ENCODE data around the gene SLF2.

Gene SLF2

GRCh38 chr10:100897976-100898375 is 14.8 kb upstream of the SLF2 start:
- Histone ChIP-seq H3K4me1 (ENCODE audit: insufficient read depth, poor library complexity, severe bottlenecking) (peaks cover 11% of the 10 kb centered on the region), H3K36me3 (ENCODE audit: low read depth) (no peaks in the 10 kb centered on the region), H3K27me3 (ENCODE audit: insufficient read depth, poor library complexity, severe bottlenecking) (no peaks in the 10 kb centered on the region), H3K9me3 (ENCODE audit: severe bottlenecking) (no peaks in the 10 kb centered on the region), H3K27ac (ENCODE audit: poor library complexity, severe bottlenecking) (no peak overlapping the region), H3K4me3 (ENCODE audit: severe bottlenecking) (no peak overlapping the region)
- no peak for ATAC-seq (ENCODE audit: low read depth)
- TF ChIP-seq, protein P1, sequence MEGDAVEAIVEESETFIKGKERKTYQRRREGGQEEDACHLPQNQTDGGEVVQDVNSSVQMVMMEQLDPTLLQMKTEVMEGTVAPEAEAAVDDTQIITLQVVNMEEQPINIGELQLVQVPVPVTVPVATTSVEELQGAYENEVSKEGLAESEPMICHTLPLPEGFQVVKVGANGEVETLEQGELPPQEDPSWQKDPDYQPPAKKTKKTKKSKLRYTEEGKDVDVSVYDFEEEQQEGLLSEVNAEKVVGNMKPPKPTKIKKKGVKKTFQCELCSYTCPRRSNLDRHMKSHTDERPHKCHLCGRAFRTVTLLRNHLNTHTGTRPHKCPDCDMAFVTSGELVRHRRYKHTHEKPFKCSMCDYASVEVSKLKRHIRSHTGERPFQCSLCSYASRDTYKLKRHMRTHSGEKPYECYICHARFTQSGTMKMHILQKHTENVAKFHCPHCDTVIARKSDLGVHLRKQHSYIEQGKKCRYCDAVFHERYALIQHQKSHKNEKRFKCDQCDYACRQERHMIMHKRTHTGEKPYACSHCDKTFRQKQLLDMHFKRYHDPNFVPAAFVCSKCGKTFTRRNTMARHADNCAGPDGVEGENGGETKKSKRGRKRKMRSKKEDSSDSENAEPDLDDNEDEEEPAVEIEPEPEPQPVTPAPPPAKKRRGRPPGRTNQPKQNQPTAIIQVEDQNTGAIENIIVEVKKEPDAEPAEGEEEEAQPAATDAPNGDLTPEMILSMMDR (IDR thresholded peaks at IDR 0.05; ENCODE audit: poor library complexity, severe bottlenecking) = no peak
- DNase-seq (ENCODE audit: low spot score) = no peak

- TF ChIP-seq, protein P1 (IDR thresholded peaks at IDR 0.05; ENCODE audit: poor library complexity, severe bottlenecking) = no peak
- DNase-seq (ENCODE audit: low spot score) (no peak), ATAC-seq (ENCODE audit: low read depth) (no peak)
- no peak overlapping the region for H3K27ac ChIP-seq (ENCODE audit: poor library complexity, severe bottlenecking)
- no peaks in the 10 kb centered on the region for H3K27me3 ChIP-seq (ENCODE audit: insufficient read depth, poor library complexity, severe bottlenecking)
- no peaks in the 10 kb centered on the region for H3K36me3 ChIP-seq (ENCODE audit: low read depth)
- peaks cover 1% of the 10 kb centered on the region for H3K4me1 ChIP-seq (ENCODE audit: insufficient read depth, poor library complexity, severe bottlenecking)
- no peaks in the 10 kb centered on the region for H3K9me3 ChIP-seq (ENCODE audit: severe bottlenecking)
- no peak overlapping the region for H3K4me3 ChIP-seq (ENCODE audit: severe bottlenecking)
These were observed 13.6 kb upstream of the SLF2 start for GRCh38 chr10:100899171-100899570.

GRCh38 chr10:100901051-100901450 is 11.7 kb upstream of the SLF2 start:
- Histone ChIP-seq H3K27me3 (ENCODE audit: insufficient read depth, poor library complexity, severe bottlenecking) (no peaks in the 10 kb centered on the region), H3K27ac (ENCODE audit: poor library complexity, severe bottlenecking) (no peak overlapping the region), H3K4me3 (ENCODE audit: severe bottlenecking) (no peak overlapping the region), H3K36me3 (ENCODE audit: low read depth) (no peaks in the 10 kb centered on the region), H3K4me1 (ENCODE audit: insufficient read depth, poor library complexity, severe bottlenecking) (no peaks in the 10 kb centered on the region), H3K9me3 (ENCODE audit: severe bottlenecking) (no peaks in the 10 kb centered on the region)
- TF ChIP-seq, protein P1 (IDR thresholded peaks at IDR 0.05; ENCODE audit: poor library complexity, severe bottlenecking) = no peak
- ATAC-seq (ENCODE audit: low read depth) = no peak
- no peak for DNase-seq (ENCODE audit: low spot score)

DNA sequence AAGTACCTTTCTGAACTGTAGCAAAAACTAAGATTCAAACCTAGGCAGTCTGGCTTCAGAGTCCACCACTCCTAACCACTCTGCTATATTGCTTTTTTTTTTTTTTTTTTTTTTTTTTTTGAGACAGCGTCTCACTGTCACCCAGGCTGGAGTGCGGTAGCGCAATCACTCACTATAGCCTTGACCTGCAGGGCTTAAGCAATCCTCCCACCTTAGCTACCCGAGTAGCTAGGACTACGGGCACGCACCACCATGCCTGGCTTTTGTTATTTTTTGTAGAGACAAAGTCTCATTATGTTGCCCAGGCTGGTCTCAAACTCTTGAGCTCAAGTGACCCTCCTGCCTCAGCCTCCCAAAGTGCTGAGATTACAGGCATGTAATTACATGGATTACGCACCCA is 10.1 kb upstream of the SLF2 start:
- H3K9me3 ChIP-seq (ENCODE audit: severe bottlenecking) = no peaks in the 10 kb centered on the region
- H3K4me1 ChIP-seq (ENCODE audit: insufficient read depth, poor library complexity, severe bottlenecking) = no peaks in the 10 kb centered on the region
- DNase-seq (ENCODE audit: low spot score) (no peak), ATAC-seq (ENCODE audit: low read depth) (no peak)
- no peak overlapping the region for H3K27ac ChIP-seq (ENCODE audit: poor library complexity, severe bottlenecking)
- TF ChIP-seq, protein P1 (IDR thresholded peaks at IDR 0.05; ENCODE audit: poor library complexity, severe bottlenecking) = no peak
- no peaks in the 10 kb centered on the region for H3K36me3 ChIP-seq (ENCODE audit: low read depth)
- no peaks in the 10 kb centered on the region for H3K27me3 ChIP-seq (ENCODE audit: insufficient read depth, poor library complexity, severe bottlenecking)
- no peak overlapping the region for H3K4me3 ChIP-seq (ENCODE audit: severe bottlenecking)

DNA sequence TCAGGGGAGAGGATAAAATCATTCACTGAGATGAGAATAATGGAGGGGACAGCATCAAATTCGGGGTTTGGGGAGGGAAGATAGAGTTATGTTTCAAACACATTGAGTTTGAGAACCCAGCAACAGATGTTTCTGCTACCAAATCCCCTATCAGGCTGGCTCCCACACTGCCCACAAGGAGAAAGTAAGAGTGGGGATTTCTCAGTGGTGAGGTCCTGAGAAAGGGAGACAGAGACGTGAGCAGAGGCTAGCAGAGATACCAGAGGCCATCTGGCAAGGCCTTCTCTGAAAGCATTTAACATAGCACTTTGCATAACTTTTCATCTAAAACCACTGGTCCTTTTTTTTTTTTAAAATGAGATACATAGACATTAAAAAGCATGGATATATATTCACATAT is 7.8 kb upstream of the SLF2 start:
- DNase-seq (ENCODE audit: low spot score) = no peak
- no peaks in the 10 kb centered on the region for H3K27me3 ChIP-seq (ENCODE audit: insufficient read depth, poor library complexity, severe bottlenecking)
- TF ChIP-seq, protein P1 (IDR thresholded peaks at IDR 0.05; ENCODE audit: poor library complexity, severe bottlenecking) = no peak
- ATAC-seq (ENCODE audit: low read depth) = no peak
- H3K4me1 ChIP-seq (ENCODE audit: insufficient read depth, poor library complexity, severe bottlenecking) = no peaks in the 10 kb centered on the region
- no peaks in the 10 kb centered on the region for H3K9me3 ChIP-seq (ENCODE audit: severe bottlenecking)
- no peak overlapping the region for H3K27ac ChIP-seq (ENCODE audit: poor library complexity, severe bottlenecking)
- H3K36me3 ChIP-seq (ENCODE audit: low read depth) = no peaks in the 10 kb centered on the region
- no peak overlapping the region for H3K4me3 ChIP-seq (ENCODE audit: severe bottlenecking)

Measured in RWPE2 (cell line).